H1 (cell line): ENCODE measurements around the gene ARHGAP15. TPM values are rescaled to one million over a fixed set of nuclear protein-coding genes. Genes with fewer than 3 reads are reported as not detected.

Experiments used
- CTCF ChIA-PET: fragments of 300-600 bp; sonication (Branson Sonifier 250); formaldehyde crosslinking; loops from one replicate; lab custom pipeline; 2021; ENCODE audit not compliant: partially characterized antibody; lab: Charles Lee
- POLR2A ChIA-PET: fragments of 300-600 bp; sonication (Branson Sonifier 250); formaldehyde crosslinking; loops from one replicate; lab custom pipeline; 2021; ENCODE audit warnings: inconsistent platforms; ENCODE audit not compliant: partially characterized antibody; lab: Charles Lee
- DNase-seq, 2 experiments: peaks; one replicate each; pipeline versions ENCODE4 v3.0.0 to v3.0.0-alpha.2; 2010 to 2022; ENCODE audit warnings: low spot score in 2 of 2, low read depth in 1 of 2, mixed read lengths in 1 of 2
- FAIRE-seq: peaks from 2 replicates; lab custom pipeline; 2011; peaks lifted over from hg19 to GRCh38; lab: Jason Lieb, UNC
- H2AFZ ChIP-seq: 2 replicates; pipeline ENCODE4 v1.8.1; 2012; ENCODE audit warnings: low read length, inconsistent platforms
- H2AK5ac ChIP-seq: 2 replicates; pipeline ENCODE4 v1.6.1; 2013; ENCODE audit warnings: low read depth, low read length
- H2BK120ac ChIP-seq: replicated peaks from 2 replicates; pipeline ENCODE3; 2013; ENCODE audit warnings: low read depth, low read length, inconsistent platforms
- H2BK12ac ChIP-seq: 2 replicates; pipeline ENCODE4 v1.6.1; 2013; ENCODE audit warnings: low read depth, low read length
- H2BK15ac ChIP-seq: 2 replicates; pipeline ENCODE4 v1.6.1; 2013; ENCODE audit warnings: low read length
- H2BK20ac ChIP-seq: 2 replicates; pipeline ENCODE4 v1.6.1; 2013; ENCODE audit warnings: low read length
- H2BK5ac ChIP-seq: 2 replicates; pipeline ENCODE4 v1.6.1; 2013; ENCODE audit warnings: low read depth, low read length
- H3K14ac ChIP-seq: 2 replicates; pipeline ENCODE4 v1.6.1; 2013; ENCODE audit warnings: inconsistent platforms; ENCODE audit not compliant: insufficient read length
- H3K18ac ChIP-seq: 2 replicates; pipeline ENCODE4 v1.6.1; 2013; ENCODE audit warnings: low read length; ENCODE audit errors: extremely low read depth
- H3K23ac ChIP-seq: 2 replicates; pipeline ENCODE4 v1.6.1; 2013; ENCODE audit warnings: inconsistent platforms; ENCODE audit not compliant: insufficient read length
- H3K23me2 ChIP-seq: 2 replicates; pipeline ENCODE4 v1.6.1; 2013; ENCODE audit warnings: low read depth, low read length
- H3K27ac ChIP-seq: 2 replicates; pipeline ENCODE4 v1.6.1; 2011; ENCODE audit warnings: low read depth, low read length, inconsistent platforms
- H3K27me3 ChIP-seq, 4 experiments: replicated peaks in 1 of 4; 1 replicate in 1 of 4; 2 replicates in 3 of 4; pipeline versions ENCODE4 v1.6.1 to v1.8.1; 2011 to 2013; ENCODE audit warnings: low read length in 3 of 4, mild to moderate bottlenecking in 3 of 4, inconsistent platforms in 2 of 4, mixed read lengths in 2 of 4, moderate library complexity in 1 of 4; ENCODE audit not compliant: control insufficient read depth in 3 of 4, insufficient read depth in 3 of 4; ENCODE audit errors: extremely low read depth in 1 of 4
- H3K36me3 ChIP-seq, 4 experiments: 2 replicates each; pipeline versions ENCODE4 v1.6.1 to v1.8.1; 2011 to 2013; ENCODE audit warnings: mild to moderate bottlenecking in 4 of 4, low read length in 3 of 4, moderate library complexity in 2 of 4, control low read depth in 1 of 4, inconsistent platforms in 1 of 4; ENCODE audit not compliant: insufficient read depth in 4 of 4, control insufficient read depth in 2 of 4
- H3K4ac ChIP-seq: replicated peaks from 2 replicates; pipeline ENCODE3; 2013; ENCODE audit warnings: low read length, low read depth, mixed read lengths, inconsistent platforms; ENCODE audit not compliant: insufficient read length
- H3K4me1 ChIP-seq, 4 experiments: replicated peaks in 1 of 4; 1 replicate in 1 of 4; 2 replicates in 3 of 4; pipeline versions ENCODE4 v1.6.1 to v1.8.1; 2011 to 2013; ENCODE audit warnings: low read length in 3 of 4, inconsistent platforms in 2 of 4, mixed read lengths in 1 of 4; ENCODE audit not compliant: insufficient read depth in 4 of 4, control insufficient read depth in 3 of 4
- H3K4me2 ChIP-seq, 2 experiments: 2 replicates each; pipeline versions ENCODE4 v1.6.1 to v1.8.1; 2011 to 2013; ENCODE audit warnings: low read depth in 2 of 2, low read length in 2 of 2, control low read depth in 1 of 2, inconsistent platforms in 1 of 2, mild to moderate bottlenecking in 1 of 2; ENCODE audit not compliant: insufficient read depth in 1 of 2
- H3K4me3 ChIP-seq, 4 experiments: fragments of 200-600, 300-600 bp in 1 of 4; sonication (generic), shearing (Covaris generic), sonication (Bioruptor Twin) in 1 of 4; 2 replicates each; pipeline versions ENCODE4 v1.5.1 to v1.8.1; 2011 to 2016; ENCODE audit warnings: low read length in 4 of 4, low read depth in 3 of 4, control low read depth in 2 of 4, inconsistent platforms in 2 of 4, mild to moderate bottlenecking in 2 of 4, mixed read lengths in 1 of 4, moderate library complexity in 1 of 4; ENCODE audit not compliant: insufficient read depth in 2 of 4; ENCODE audit errors: extremely low read depth in 1 of 4
- H3K56ac ChIP-seq: replicated peaks from 2 replicates; pipeline ENCODE3; 2013; ENCODE audit warnings: low read depth, mild to moderate bottlenecking, mixed read lengths, low read length, inconsistent platforms; ENCODE audit not compliant: insufficient read length
- H3K79me1 ChIP-seq: 2 replicates; pipeline ENCODE4 v1.6.1; 2013; ENCODE audit warnings: low read depth, low read length, control low read depth
- H3K79me2 ChIP-seq, 2 experiments: 2 replicates each; pipeline versions ENCODE4 v1.6.1 to v1.8.1; 2012 to 2013; ENCODE audit warnings: low read length in 2 of 2, mild to moderate bottlenecking in 2 of 2, inconsistent platforms in 1 of 2; ENCODE audit not compliant: insufficient read depth in 2 of 2, control insufficient read depth in 1 of 2
- H3K9ac ChIP-seq, 4 experiments: replicated peaks in 1 of 4; 1 replicate in 1 of 4; 2 replicates in 3 of 4; pipeline versions ENCODE4 v1.6.1 to v1.8.1; 2011 to 2013; ENCODE audit warnings: low read depth in 3 of 4, low read length in 3 of 4, control low read depth in 2 of 4, mild to moderate bottlenecking in 2 of 4, moderate library complexity in 2 of 4, inconsistent platforms in 1 of 4; ENCODE audit errors: extremely low read depth in 1 of 4
- H3K9me3 ChIP-seq, 2 experiments: 2 replicates each; pipeline versions ENCODE4 v1.6.1 to v1.8.1; 2012 to 2013; ENCODE audit warnings: mild to moderate bottlenecking in 2 of 2, moderate library complexity in 2 of 2, control low read depth in 1 of 2, inconsistent platforms in 1 of 2, low read depth in 1 of 2, low read length in 1 of 2, mixed read lengths in 1 of 2; ENCODE audit not compliant: insufficient read depth in 2 of 2
- H4K20me1 ChIP-seq, 2 experiments: replicated peaks in 1 of 2; 2 replicates each; pipeline versions ENCODE3 to v1.8.1; 2011 to 2013; ENCODE audit warnings: inconsistent platforms in 2 of 2, low read length in 2 of 2, mild to moderate bottlenecking in 1 of 2; ENCODE audit not compliant: insufficient read depth in 2 of 2, control insufficient read depth in 1 of 2
- H4K5ac ChIP-seq: 2 replicates; pipeline ENCODE4 v1.6.1; 2013; ENCODE audit warnings: low read length, low read depth, mixed read lengths, inconsistent platforms; ENCODE audit not compliant: insufficient read length
- H4K8ac ChIP-seq: 2 replicates; pipeline ENCODE4 v1.8.0; 2013; ENCODE audit warnings: mild to moderate bottlenecking, moderate library complexity, low read length, inconsistent platforms; ENCODE audit not compliant: insufficient read depth; ENCODE audit errors: extremely low read depth
- H4K91ac ChIP-seq: replicated peaks from 2 replicates; pipeline ENCODE3; 2013; ENCODE audit warnings: low read length, mixed read lengths, inconsistent platforms; ENCODE audit not compliant: insufficient read length
- ATF2 ChIP-seq: IDR thresholded peaks from 2 replicates; pipeline ENCODE4 v1.6.1; 2012; ENCODE audit warnings: low read length, inconsistent platforms
- WGBS, 2 experiments: shearing (Covaris generic) in 1 of 2; methylation state at CpG; one replicate each; pipeline versions ENCODE4 v1.1.6 to v1.1.7; 2013 to 2015; ENCODE audit warnings: low lambda C conversion rate in 2 of 2, mixed read lengths in 2 of 2, inconsistent platforms in 1 of 2, low coverage in 1 of 2, missing lambda C conversion rate in 1 of 2; ENCODE audit not compliant: insufficient replicate concordance in 2 of 2, insufficient coverage in 1 of 2, insufficient read length in 1 of 2; ENCODE audit errors: extremely low coverage in 1 of 2, missing lambda C conversion rate in 1 of 2; 5-methylcytosine and 5-hydroxymethylcytosine counted together
- polyA plus RNA-seq, 7 experiments: library from polyadenylated mRNA; depleted of rRNA in 3 of 7; stranded (reverse) in 5 of 7; unstranded in 2 of 7; fragments of >200 nt in 5 of 7; fragments of 200-250 nt in 2 of 7; gene quantifications; 1 replicate in 5 of 7; 2 replicates in 1 of 7; 4 replicates in 1 of 7; pipeline versions ENCODE4 v1.2.1 to v1.2.3, GENCODE V29; 2011 to 2013; ENCODE audit warnings: missing spikeins in 2 of 7, mixed read lengths in 2 of 7
- total RNA-seq: library from RNA; stranded (reverse); fragmentation: NEBNext Ultra II Directional; extraction: Animal tissue kit (Norgen Biotek cat#: 25700); gene quantifications from 2 replicates; pipeline ENCODE4 v1.2.1, GENCODE V29; 2021

Gene ARHGAP15
- total and polyA plus RNA-seq, 2 of the 8 experiments (the other 6 are each of a cell fraction or from before 2014, with no cell fraction given): not detected

GRCh38 chr2:143426296-143426695 is 297.1 kb downstream of the ARHGAP15 start:
- Histone ChIP-seq H4K20me1 (no peaks in the 10 kb centered on the region), H3K79me1 (no peaks in the 10 kb centered on the region), H2AK5ac (no peak overlapping the region), H3K4me3 (no peak overlapping the region), H3K36me3 (no peaks in the 10 kb centered on the region), H2BK5ac (no peak overlapping the region), H3K18ac (no peak overlapping the region), H3K27ac (no peak overlapping the region), H3K56ac (no peak overlapping the region), H3K4ac (no peak overlapping the region), H3K23ac (no peak overlapping the region), H3K4me1 (no peaks in the 10 kb centered on the region), H3K27me3 (no peaks in the 10 kb centered on the region), H2BK120ac (no peak overlapping the region), H3K79me2 (no peaks in the 10 kb centered on the region), H3K4me2 (no peak overlapping the region)
- ChIA-PET POLR2A (no interaction called here), CTCF (interaction anchor here (0.6 to 1.3 kb wide), 2 partner anchors 86 to 333 kb away, joined by 3 to 4 read pairs; no protein-coding TSS in a partner anchor)
- no peak for DNase-seq
- no peak for TF ChIP-seq ATF2
- TF ChIP-seq, all 59 proteins: peak for 0
- H3K9me3 ChIP-seq: no peaks in the 10 kb centered on the region
- no peak for FAIRE-seq
- WGBS, 2 experiments: 97% methylated on average over 4 of the region's 4 CpGs; no CpG with 5 or more reads in 1 of the 2 experiments
- no peak overlapping the region for H4K5ac ChIP-seq
- H3K14ac ChIP-seq: no peak overlapping the region
- no peak overlapping the region for H2BK20ac ChIP-seq
- H4K91ac ChIP-seq: no peak overlapping the region
- no peaks in the 10 kb centered on the region for H3K23me2 ChIP-seq
- no peak overlapping the region for H2AFZ ChIP-seq
- no peak overlapping the region for H3K9ac ChIP-seq
- H4K8ac ChIP-seq: no peak overlapping the region
- H2BK12ac ChIP-seq: no peak overlapping the region
- no peak overlapping the region for H2BK15ac ChIP-seq
